Pulmonary artery endothelial cell (primary cell): ENCODE measurements around the gene ZNRF2. TPM values are rescaled to one million over a fixed set of nuclear protein-coding genes. Genes with fewer than 3 reads are reported as not detected.

Experiments
- DNase-seq: peaks from one replicate; pipeline ENCODE4 v3.0.0-alpha.2; 2011; ENCODE audit warnings: low read depth, low spot score
- total RNA-seq: library from RNA; depleted of rRNA; stranded (reverse); fragments of >200 nt; gene quantifications from 2 replicates; pipeline ENCODE4 v1.2.3, GENCODE V29; 2014

ZNRF2 gene
- 4.9 and 8.9 TPM in 2 replicates for total RNA-seq

DNA sequence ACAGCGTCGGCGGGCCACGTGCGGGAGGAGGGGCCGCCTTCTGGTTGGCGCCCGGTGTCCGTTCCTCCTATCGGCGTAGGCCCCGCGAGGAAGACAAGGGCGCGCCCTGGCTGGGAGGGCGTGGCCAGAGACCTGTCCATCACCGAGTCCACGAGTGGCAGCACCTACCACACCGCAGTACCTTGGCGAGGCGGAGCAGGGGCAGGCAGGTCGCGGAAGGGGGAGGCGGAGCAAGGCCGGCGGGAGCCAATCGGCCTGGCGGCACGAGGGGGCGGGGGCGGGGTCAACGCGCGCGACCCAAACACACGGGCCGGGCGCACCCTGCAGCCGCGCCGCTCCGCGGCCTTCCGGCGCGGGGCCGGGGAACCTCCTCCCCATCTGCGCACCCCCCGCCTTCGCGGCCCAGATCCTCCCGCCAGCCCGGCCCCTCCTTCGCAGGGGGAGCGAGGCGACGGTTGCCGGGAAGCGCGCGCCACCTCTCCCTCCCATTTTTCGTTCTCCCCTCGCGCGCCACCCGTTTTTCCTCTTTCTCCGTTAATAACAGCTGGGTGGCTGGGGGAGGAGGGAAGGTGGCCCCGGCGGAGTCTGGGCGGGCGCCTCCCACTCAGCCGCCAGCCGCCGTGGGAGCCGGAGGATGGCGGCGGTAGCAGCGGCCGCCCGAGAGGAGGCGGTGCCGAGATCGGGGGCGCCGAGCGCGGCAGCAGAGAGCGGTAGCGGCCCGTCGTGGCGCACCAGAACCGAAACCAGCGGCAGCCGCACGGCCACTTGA lies at the start of gene ZNRF2:
ZNRF2 (plus strand) TSS at position 300 of the 769 bp plus-strand sequence. CDS start 761 bp downstream, outside the sequence.
- peak; percentile 97 for DNase-seq

- no peak for DNase-seq
Measured at GRCh38 chr7:30237271-30237695, 47.1 kb upstream of the ZNRF2 start.

GRCh38 chr7:30238721-30239441 lies 45.5 kb upstream of the ZNRF2 start:
- no peak for DNase-seq

GRCh38 chr7:30240106-30240800 lies 44.1 kb upstream of the ZNRF2 start:
- DNase-seq, result no peak

DNA sequence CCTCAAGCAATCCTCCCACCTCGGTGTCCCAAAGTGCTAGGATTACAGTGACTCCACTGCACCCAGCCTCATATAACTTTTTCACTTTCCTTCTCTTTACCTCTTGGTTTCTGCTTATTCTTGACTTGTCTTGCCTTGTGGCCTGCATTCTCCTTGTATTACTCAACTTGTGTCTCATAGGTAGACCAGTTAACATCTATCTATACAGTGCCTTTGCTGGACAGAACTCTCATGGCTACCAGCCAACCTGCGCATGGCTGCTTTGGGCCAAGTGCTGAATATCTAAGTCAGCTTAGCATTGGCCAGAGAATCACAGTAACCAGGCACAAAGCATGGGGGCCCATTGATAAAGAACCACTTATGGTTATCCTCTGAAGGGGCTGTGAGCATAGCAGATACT lies 42.6 kb upstream of the ZNRF2 start:
- DNase-seq, result no peak

DNA sequence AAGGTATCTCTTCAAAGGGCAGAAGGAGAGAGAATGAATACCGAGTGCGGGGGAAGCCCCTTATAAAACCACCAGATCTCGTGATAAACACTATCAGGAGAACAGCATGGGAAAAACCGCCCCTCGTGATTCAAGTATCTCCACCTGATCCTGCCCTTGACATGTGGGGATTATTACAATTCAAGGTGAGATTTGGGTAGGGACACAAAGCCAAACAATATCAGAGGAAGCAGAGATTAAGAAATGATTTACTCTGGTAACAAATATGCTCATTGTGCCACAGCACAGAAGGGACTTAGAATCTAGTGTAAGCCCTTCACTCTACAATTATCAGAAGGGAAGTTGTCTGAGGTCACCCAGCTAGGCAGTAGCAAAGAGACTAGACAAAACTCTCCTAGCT lies 40.1 kb upstream of the ZNRF2 start:
- no peak for DNase-seq

GRCh38 chr7:30245913-30246312 lies 38.5 kb upstream of the ZNRF2 start:
- no peak for DNase-seq

DNA sequence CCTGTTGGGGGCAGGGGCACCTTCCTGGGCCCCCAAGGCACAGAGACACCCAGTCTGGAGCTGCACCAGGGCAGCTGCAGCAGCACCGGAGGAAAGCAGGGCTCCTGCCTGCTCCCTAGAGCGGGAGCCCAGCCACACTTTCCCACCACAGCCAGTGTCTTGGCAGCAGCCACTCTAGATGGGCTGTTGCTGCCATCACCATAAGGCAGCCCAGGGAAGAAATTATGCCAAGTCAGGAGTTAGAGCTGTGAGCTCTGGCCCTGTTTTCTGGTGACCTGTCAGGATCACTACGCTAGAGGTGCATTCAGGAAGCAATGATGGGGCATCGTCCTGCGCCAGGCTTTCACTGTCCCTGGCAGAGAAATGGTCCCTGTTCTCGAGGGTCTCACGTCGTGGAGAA lies 38.0 kb upstream of the ZNRF2 start:
- DNase-seq, result no peak

- DNase-seq, result no peak
Measured at GRCh38 chr7:30247541-30248401, 36.6 kb upstream of the ZNRF2 start.

DNA sequence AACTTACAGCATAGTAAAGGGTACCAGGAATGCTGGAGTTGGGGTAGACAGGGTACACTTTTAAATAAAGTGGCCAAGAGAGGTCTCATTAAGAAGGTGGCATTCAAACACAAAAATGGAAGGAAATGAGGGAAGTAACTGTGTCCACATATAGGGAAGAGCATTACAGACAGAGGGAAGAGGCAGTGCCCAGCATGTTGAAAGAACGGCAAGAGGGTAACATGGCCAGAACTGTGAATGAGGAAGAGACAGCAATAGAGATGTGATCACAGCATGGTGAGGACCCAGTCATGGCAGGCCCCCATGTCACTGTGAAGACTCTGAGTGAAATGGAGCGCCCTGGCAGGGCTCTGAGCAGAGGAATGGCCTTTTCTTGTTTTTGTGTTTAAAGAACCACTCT lies 35.1 kb upstream of the ZNRF2 start:
- DNase-seq, result no peak

GRCh38 chr7:30249986-30250774 lies 34.2 kb upstream of the ZNRF2 start:
- no peak for DNase-seq

- no peak for DNase-seq
Measured at GRCh38 chr7:30251708-30252329, 32.6 kb upstream of the ZNRF2 start.

DNA sequence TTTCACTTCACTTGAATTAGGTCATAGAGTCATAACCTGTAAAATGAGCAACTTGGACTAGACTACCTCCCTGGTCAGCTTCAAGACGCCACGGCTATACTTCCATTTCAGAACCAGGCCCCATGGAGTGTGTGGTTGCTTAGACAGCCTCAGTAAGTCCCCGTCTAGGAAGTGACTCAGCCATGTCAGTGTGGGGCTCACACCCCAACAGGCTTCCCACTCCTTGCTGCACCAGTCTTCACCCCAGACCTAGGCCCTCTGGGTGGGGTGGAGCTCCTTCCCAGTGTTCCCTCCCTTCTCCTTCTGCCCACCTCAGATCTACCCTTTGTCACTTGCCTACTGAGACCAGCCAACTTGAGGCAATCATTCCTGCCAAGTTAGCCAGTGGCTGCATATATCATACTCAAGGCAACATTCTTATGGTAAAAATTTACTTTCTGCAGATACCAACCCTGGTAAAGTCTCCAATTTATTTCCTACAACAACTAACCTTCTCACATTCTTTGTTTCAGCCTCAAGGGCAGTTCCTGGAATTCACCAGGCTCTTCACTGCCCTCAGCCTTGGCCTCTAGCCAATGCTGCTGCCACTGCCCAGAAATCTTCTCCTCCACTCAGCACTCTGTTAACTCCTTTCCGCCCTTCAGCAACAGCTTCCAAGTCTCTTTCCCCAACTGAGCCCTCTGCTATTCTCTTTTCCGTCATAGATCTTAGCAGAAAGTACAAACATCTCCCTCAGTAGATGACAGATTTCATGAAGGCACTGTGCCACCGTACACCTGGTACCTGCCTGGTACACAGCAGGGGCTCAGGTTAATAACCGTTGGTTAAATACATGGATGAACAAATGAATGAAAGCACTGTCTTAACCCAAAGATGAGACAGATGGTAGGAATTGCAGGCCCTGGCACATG lies 31.3 kb upstream of the ZNRF2 start:
- DNase-seq, result peak; percentile 4

- no peak for DNase-seq
Measured at GRCh38 chr7:30253796-30254165, 30.6 kb upstream of the ZNRF2 start.

GRCh38 chr7:30254248-30254647 lies 30.1 kb upstream of the ZNRF2 start:
- no peak for DNase-seq

DNA sequence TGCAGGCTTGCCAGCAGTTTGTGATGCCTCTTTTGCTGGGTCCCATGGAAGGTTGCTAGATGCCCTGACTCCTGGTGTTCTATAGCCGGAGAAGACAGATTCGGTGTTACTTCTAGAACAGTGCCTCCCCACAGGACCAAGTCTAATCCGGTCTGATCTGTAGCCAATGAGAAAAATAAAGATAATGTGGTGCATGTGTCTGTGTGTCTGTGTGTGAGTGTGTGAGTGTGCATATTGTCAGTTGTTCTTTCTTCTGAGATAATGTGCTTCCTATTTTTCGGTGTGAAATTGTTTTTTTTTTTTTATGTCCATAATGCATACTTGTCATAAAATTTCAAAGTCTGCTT lies 29.7 kb upstream of the ZNRF2 start:
- DNase-seq, result no peak

GRCh38 chr7:30255064-30255769 lies 29.2 kb upstream of the ZNRF2 start:
- DNase-seq, result no peak

- DNase-seq, result no peak
Measured at GRCh38 chr7:30256349-30256858, 28.0 kb upstream of the ZNRF2 start.
